BLaER1 (cell line): Measurements from ENCODE around the gene PLAC9.
A peak's percentile ranks its signal among the peaks of the same experiment; 100 is the strongest.

Experiments used
- H3K27ac ChIP-seq: shearing (Covaris generic); formaldehyde crosslinking; 2 replicates; pipeline ENCODE4 v1.8.1; 2022
- H3K27me3 ChIP-seq: shearing (Covaris generic); formaldehyde crosslinking; 2 replicates; pipeline ENCODE4 v1.8.1; 2022
- H3K36me3 ChIP-seq: shearing (Covaris generic); formaldehyde crosslinking; 2 replicates; pipeline ENCODE4 v1.8.1; 2022
- H3K4me1 ChIP-seq: shearing (Covaris generic); formaldehyde crosslinking; 2 replicates; pipeline ENCODE4 v1.8.1; 2022
- H3K4me2 ChIP-seq: shearing (Covaris generic); formaldehyde crosslinking; 2 replicates; pipeline ENCODE4 v1.8.1; 2022
- H3K4me3 ChIP-seq: shearing (Covaris generic); formaldehyde crosslinking; 2 replicates; pipeline ENCODE4 v1.8.1; 2022
- H3K9ac ChIP-seq: shearing (Covaris generic); formaldehyde crosslinking; 2 replicates; pipeline ENCODE4 v1.8.1; 2022
- H3K9me3 ChIP-seq: shearing (Covaris generic); formaldehyde crosslinking; 2 replicates; pipeline ENCODE4 v1.8.1; 2022
- H4K20me1 ChIP-seq: shearing (Covaris generic); formaldehyde crosslinking; 2 replicates; pipeline ENCODE4 v1.8.1; 2022
- Cebpa-rat ChIP-seq: shearing (Covaris generic); IDR thresholded peaks from 2 replicates; pipeline ENCODE4 v1.8.1; 2022

PLAC9 gene

GRCh38 chr10:80188713-80189112 lies 56.2 kb downstream of the PLAC9 start:
- peak overlapping the region; percentile 65 for H3K9ac ChIP-seq

GRCh38 chr10:80191589-80192270 lies 59.2 kb downstream of the PLAC9 start:
- H3K4me2 ChIP-seq = peak overlapping the region; percentile 76
- peaks cover 70% of the 10 kb centered on the region for H3K4me1 ChIP-seq
- TF ChIP-seq Cebpa-rat = no peak
- peaks cover 22% of the 10 kb centered on the region for H3K36me3 ChIP-seq
- peak overlapping the region; percentile 66 for H3K27ac ChIP-seq
- H3K9ac ChIP-seq = peak overlapping the region; percentile 32; the same call in 1 of the 2 replicates
- peaks cover 20% of the 10 kb centered on the region for H3K9me3 ChIP-seq
- H4K20me1 ChIP-seq = peaks cover 50% of the 10 kb centered on the region
- no peaks in the 10 kb centered on the region for H3K27me3 ChIP-seq
- H3K4me3 ChIP-seq = peak overlapping the region; percentile 38; the same call in 1 of the 2 replicates

More at GRCh38 chr10:80188713-80189112, 56.2 kb downstream of the PLAC9 start:
- Histone ChIP-seq H3K36me3 (peaks cover 15% of the 10 kb centered on the region), H3K27ac (peak overlapping the region; percentile 84), H3K4me2 (peak overlapping the region; percentile 88), H3K27me3 (no peaks in the 10 kb centered on the region), H3K9me3 (peaks cover 13% of the 10 kb centered on the region), H3K4me3 (no peak overlapping the region; the same call in 1 of the 2 replicates), H4K20me1 (peaks cover 52% of the 10 kb centered on the region), H3K4me1 (peaks cover 78% of the 10 kb centered on the region)
- TF ChIP-seq Cebpa-rat = no peak

GRCh38 chr10:80192553-80192952 lies 60.0 kb downstream of the PLAC9 start:
- Histone ChIP-seq H3K4me3 (no peak overlapping the region), H3K9ac (no peak overlapping the region), H3K4me2 (no peak overlapping the region), H3K9me3 (peaks cover 20% of the 10 kb centered on the region), H3K4me1 (peaks cover 70% of the 10 kb centered on the region), H3K27me3 (no peaks in the 10 kb centered on the region), H4K20me1 (peaks cover 50% of the 10 kb centered on the region), H3K36me3 (peaks cover 22% of the 10 kb centered on the region), H3K27ac (peak overlapping the region; percentile 66)
- no peak for TF ChIP-seq Cebpa-rat

DNA sequence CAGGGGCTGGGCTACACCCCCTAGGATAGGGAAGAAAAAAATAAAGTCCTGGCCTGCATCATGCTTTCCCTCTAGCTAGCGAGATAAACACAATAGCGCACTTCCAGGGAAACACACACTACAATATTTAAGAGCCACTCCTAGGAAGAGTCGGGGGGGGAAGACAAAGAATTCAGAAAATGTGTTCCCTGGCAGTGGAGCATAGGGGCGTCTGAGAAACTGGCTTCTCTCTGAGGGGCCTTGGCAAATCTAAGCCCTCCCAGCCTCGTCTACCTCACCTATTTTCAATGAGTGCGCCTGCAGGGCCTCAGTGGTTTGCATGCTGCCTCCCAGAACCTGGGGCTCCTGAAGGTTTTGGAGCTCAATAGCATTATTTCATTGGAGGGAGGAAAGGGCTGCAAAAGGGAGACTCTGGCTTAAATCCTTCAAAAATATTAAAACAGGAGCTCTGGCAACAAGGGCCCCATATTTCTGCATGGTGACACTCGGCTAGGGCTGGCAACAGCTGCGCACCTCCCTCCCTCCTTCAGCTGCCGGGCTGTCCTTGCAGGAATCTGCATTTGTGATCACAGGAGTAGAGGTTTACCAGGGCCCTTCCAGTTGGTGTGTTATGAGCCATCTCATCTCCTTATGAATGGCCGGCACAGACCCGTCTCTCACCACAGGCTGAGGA lies 62.0 kb downstream of the PLAC9 start:
- TF ChIP-seq Cebpa-rat = no peak
- H3K4me2 ChIP-seq = no peak overlapping the region
- peaks cover 66% of the 10 kb centered on the region for H4K20me1 ChIP-seq
- H3K9ac ChIP-seq = no peak overlapping the region
- no peaks in the 10 kb centered on the region for H3K27me3 ChIP-seq
- no peak overlapping the region for H3K4me3 ChIP-seq
- peaks cover 22% of the 10 kb centered on the region for H3K36me3 ChIP-seq
- H3K9me3 ChIP-seq = peaks cover 20% of the 10 kb centered on the region
- H3K27ac ChIP-seq = no peak overlapping the region
- peaks cover 70% of the 10 kb centered on the region for H3K4me1 ChIP-seq
